ENCODE data around the gene CNFN. TPM values are rescaled to one million over a fixed set of nuclear protein-coding genes. Genes with fewer than 3 reads are reported as not detected.

CNFN gene
- 1 to 10 TPM in 2 of 4 donors, not detected in 2; 3.4 to 7.3 TPM for total RNA-seq

- no peak for TF ChIP-seq CTCF (IDR thresholded peaks at IDR 0.05; ENCODE audit: low read depth)
Observed at GRCh38 chr19:42389899-42390298, at the start of gene CNFN. TSS of gene CNFN (minus strand) at chr19:42390297. CDS start at chr19:42389037, 1,260 bp downstream.

GRCh38 chr19:42436006-42436405 is 45.9 kb upstream of the CNFN start:
- no peak for TF ChIP-seq CTCF (IDR thresholded peaks at IDR 0.05; ENCODE audit: low read depth)

- no peak for TF ChIP-seq CTCF (IDR thresholded peaks at IDR 0.05; ENCODE audit: low read depth)
Observed at GRCh38 chr19:42435316-42435715, 45.2 kb upstream of the CNFN start.

- TF ChIP-seq CTCF (IDR thresholded peaks at IDR 0.05; ENCODE audit: low read depth) = no peak
Observed at GRCh38 chr19:42433503-42434260, 43.6 kb upstream of the CNFN start.

- no peak for TF ChIP-seq CTCF (IDR thresholded peaks at IDR 0.05; ENCODE audit: low read depth)
Observed at GRCh38 chr19:42431486-42431885, 41.4 kb upstream of the CNFN start.

GRCh38 chr19:42428676-42429075 is 38.6 kb upstream of the CNFN start:
- TF ChIP-seq CTCF (IDR thresholded peaks at IDR 0.05; ENCODE audit: low read depth) = no peak

- TF ChIP-seq CTCF (IDR thresholded peaks at IDR 0.05; ENCODE audit: low read depth) = no peak
Observed at GRCh38 chr19:42427313-42427712, 37.2 kb upstream of the CNFN start, which contains the start of gene LIPE. TSS of gene LIPE (minus strand) at chr19:42427388. CDS start at chr19:42427149, 239 bp downstream.
